GM20000 (cell line): ENCODE data around the gene ZNF665.
"Not testable (repeated sequence)": the region's sequence is repeated elsewhere in the genome, so short reads cannot be mapped to it uniquely, and the experiment has no call there.

Experiments used
- DNase-seq: peaks from one replicate; pipeline ENCODE4 v3.0.0; 2012; ENCODE audit warnings: low spot score
- TF ChIP-seq, protein P1 (sequence below): IDR thresholded peaks from 2 replicates; pipeline ENCODE4 v1.5.1; 2012; ENCODE audit warnings: mild to moderate bottlenecking, control low read depth; ENCODE audit errors: extremely low read depth, missing control alignments

Gene ZNF665

GRCh38 chr19:53193535-53194222 lies 521 bp upstream of the ZNF665 start:
- DNase-seq: no peak
- TF ChIP-seq, protein P1, sequence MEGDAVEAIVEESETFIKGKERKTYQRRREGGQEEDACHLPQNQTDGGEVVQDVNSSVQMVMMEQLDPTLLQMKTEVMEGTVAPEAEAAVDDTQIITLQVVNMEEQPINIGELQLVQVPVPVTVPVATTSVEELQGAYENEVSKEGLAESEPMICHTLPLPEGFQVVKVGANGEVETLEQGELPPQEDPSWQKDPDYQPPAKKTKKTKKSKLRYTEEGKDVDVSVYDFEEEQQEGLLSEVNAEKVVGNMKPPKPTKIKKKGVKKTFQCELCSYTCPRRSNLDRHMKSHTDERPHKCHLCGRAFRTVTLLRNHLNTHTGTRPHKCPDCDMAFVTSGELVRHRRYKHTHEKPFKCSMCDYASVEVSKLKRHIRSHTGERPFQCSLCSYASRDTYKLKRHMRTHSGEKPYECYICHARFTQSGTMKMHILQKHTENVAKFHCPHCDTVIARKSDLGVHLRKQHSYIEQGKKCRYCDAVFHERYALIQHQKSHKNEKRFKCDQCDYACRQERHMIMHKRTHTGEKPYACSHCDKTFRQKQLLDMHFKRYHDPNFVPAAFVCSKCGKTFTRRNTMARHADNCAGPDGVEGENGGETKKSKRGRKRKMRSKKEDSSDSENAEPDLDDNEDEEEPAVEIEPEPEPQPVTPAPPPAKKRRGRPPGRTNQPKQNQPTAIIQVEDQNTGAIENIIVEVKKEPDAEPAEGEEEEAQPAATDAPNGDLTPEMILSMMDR: no peak

- no peak for DNase-seq
- TF ChIP-seq, protein P1: no peak
Observed at GRCh38 chr19:53190253-53190652, 2.9 kb downstream of the ZNF665 start.

DNA sequence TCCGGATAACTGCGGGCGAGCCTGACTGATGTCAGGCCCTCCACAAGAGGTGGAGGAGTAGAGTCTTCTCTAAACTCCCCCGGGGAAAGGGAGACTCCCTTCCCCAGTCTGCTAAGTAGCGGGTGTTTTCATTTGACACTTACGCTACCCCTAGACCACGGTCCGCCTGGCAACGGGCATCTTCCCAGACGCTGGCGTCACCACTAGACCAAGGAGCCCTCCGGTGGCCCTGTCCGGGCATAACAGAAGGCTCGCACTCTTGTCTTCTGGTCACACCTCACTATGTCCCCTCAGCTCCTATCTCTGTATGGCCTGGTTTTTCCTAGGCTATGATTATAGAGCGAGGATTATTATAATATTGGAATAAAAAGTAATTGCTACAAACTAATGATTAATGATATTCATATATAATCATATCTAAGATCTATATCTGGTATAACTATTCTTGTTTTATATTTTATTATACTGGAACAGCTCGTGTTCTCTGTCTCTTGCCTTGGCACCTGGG lies 3.4 kb downstream of the ZNF665 start:
- not testable (repeated sequence) for DNase-seq

- not testable (repeated sequence) for DNase-seq
Observed at GRCh38 chr19:53185155-53185882, 7.8 kb downstream of the ZNF665 start.

- TF ChIP-seq, protein P1: no peak
- no peak for DNase-seq
Observed at GRCh38 chr19:53183146-53183764, 9.9 kb downstream of the ZNF665 start.

DNA sequence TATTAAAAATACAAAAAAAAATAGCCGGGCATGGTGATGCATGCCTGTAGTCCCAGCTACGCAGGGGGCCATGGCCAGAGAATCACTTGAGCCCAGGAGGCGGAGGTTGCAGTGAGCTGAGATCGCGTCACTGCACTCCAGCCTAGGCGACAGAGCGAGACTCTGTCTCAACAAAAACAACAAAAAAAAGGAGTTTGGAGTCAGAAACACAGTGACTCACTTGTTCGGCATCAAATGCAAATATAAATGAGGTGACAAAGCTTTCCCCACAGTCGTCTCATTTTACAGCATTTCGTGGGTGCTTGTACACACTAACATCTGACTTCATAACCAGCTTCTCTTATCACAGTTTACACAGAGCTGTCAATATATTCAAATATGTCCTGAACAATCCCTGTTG lies 11.0 kb downstream of the ZNF665 start:
- no peak for DNase-seq
- TF ChIP-seq, protein P1: no peak

DNA sequence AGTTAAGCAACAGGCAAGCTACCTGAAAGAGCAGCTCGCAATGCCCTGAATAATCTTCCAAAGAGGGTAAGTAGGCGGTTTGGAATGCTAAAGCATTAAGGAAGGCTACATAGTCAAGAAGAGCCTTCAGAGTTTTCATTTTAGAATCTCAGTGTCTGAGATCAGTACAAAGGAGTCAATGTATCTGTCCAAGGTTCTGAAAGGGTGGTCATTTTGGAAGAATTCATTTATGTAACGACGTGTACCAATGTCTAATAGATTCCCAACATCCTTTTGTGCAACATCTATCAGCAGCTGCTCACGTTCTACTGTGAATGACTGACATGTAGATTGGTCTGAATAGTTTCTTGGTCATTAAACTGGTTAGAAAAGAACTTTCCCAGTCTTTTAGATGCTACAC lies 15.2 kb downstream of the ZNF665 start:
- TF ChIP-seq, protein P1: no peak
- DNase-seq: no peak

DNA sequence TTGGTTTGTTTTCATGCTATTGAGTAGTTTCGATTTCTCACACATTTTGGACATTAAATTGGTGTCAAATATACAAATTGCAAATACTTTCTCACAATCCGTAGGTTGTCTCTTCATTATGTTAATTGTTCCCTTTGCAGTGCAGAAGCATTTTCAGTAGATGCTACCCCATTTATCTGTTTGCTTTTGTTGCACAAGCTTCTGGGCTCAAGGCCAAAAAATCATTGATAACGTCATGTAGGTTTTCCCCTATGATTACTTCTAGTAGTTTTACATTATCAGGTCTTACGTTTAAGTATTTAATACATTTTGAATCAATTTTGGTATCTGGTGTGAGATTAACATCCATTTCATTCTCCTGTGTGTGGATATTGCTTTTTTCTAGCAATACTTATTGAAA lies 20.3 kb downstream of the ZNF665 start:
- DNase-seq: no peak
- TF ChIP-seq, protein P1: no peak
